HG03457 (cell line): ENCODE results near the gene SHISA5.
"Not testable (repeated sequence)": the region's sequence is repeated elsewhere in the genome, so short reads cannot be mapped to it uniquely, and the experiment has no call there.

Experiments used
- ATAC-seq: cut with Tn5 transposase; IDR thresholded peaks from one replicate; pipeline ENCODE4 v1.9.1; 2021; ENCODE audit warnings: moderate number of reproducible peaks; ENCODE audit not compliant: unreplicated experiment

The SHISA5 gene

GRCh38 chr3:48504051-48504946 is at the start of gene SHISA5:
TSS of gene SHISA5 (minus strand) at chr3:48504174. CDS start at chr3:48504094, 80 bp downstream.
- no peak for ATAC-seq

- no peak for ATAC-seq
These were observed 49.4 kb upstream of the SHISA5 start for GRCh38 chr3:48553361-48553760.

GRCh38 chr3:48552111-48552951 is 48.4 kb upstream of the SHISA5 start:
- ATAC-seq = no peak

GRCh38 chr3:48551651-48552050 is 47.7 kb upstream of the SHISA5 start:
- ATAC-seq = not testable (repeated sequence)

GRCh38 chr3:48548729-48549705 is 45.0 kb upstream of the SHISA5 start:
- ATAC-seq = no peak

GRCh38 chr3:48548126-48548525 is 44.2 kb upstream of the SHISA5 start:
- ATAC-seq = no peak

- ATAC-seq = no peak
These were observed 42.3 kb upstream of the SHISA5 start for GRCh38 chr3:48546203-48546829.

GRCh38 chr3:48544141-48544540 is 40.2 kb upstream of the SHISA5 start:
- no peak for ATAC-seq

- ATAC-seq = no peak
These were observed 39.4 kb upstream of the SHISA5 start for GRCh38 chr3:48543271-48543866.

- no peak for ATAC-seq
These were observed 34.5 kb upstream of the SHISA5 start for GRCh38 chr3:48538451-48538850.

GRCh38 chr3:48536785-48537184 is 32.8 kb upstream of the SHISA5 start:
- no peak for ATAC-seq

- ATAC-seq = no peak
These were observed 32.1 kb upstream of the SHISA5 start for GRCh38 chr3:48536116-48536515.

- no peak for ATAC-seq
These were observed 31.6 kb upstream of the SHISA5 start for GRCh38 chr3:48535578-48535977.

GRCh38 chr3:48532977-48533337 is 29.0 kb upstream of the SHISA5 start:
- ATAC-seq = no peak

- ATAC-seq = no peak
These were observed 28.4 kb upstream of the SHISA5 start for GRCh38 chr3:48532271-48532976.

GRCh38 chr3:48530701-48531100 is 26.7 kb upstream of the SHISA5 start:
- not testable (repeated sequence) for ATAC-seq

GRCh38 chr3:48528754-48529153 is 24.8 kb upstream of the SHISA5 start:
- ATAC-seq = no peak

- no peak for ATAC-seq
These were observed 24.1 kb upstream of the SHISA5 start for GRCh38 chr3:48528048-48528447.

GRCh38 chr3:48524970-48525369 is 21.0 kb upstream of the SHISA5 start:
- ATAC-seq = no peak
